NCI-H69 (cell line): ENCODE data around the gene GPRC5C.
A peak's percentile ranks its signal among the peaks of the same experiment; 100 is the strongest.

Source experiments
- DNase-seq: peaks from one replicate; lab custom pipeline; 2025; lab: John Stamatoyannopoulos, UW

Gene GPRC5C

DNA sequence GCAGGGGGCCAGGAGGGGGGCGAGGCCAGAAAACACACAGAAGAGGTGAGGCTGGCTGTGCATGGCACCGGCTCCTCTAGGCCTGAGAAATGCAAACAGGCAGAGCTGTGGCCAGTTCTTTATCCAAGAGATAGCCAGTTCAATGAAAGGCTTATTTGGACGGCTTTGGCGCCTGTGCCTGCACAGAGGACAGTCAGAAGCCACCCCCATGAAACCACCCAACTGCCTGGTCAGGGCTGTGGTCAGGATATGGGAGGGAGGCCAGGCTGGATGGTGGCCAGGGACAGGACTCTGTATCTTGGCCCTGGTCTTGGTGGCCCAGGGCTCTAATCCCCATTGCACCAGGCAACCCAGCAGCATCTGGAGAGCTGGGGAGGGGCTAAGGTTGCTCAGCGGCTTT is 24.5 kb upstream of the GPRC5C start:
- DNase-seq = no peak

DNA sequence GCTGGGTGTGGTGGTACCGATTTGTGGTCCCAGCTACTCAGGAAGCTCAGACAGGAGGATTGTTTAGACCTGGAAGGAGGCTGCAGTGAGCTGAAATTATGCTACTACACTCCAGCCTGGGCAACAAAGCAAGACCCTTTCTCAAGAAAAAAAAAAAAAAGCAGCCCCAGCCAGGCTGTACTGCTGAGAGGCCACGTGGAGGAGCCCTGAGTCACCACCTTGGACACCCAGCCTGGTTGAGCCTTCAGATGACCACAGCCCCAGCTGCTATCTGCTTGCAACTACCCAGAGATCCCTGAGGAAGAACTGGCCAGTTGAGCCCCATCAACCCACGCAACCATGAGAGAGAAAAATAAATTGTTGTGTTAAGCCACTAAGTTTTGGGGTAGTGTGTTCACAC is 23.6 kb upstream of the GPRC5C start:
- peak; percentile 62 for DNase-seq

DNA sequence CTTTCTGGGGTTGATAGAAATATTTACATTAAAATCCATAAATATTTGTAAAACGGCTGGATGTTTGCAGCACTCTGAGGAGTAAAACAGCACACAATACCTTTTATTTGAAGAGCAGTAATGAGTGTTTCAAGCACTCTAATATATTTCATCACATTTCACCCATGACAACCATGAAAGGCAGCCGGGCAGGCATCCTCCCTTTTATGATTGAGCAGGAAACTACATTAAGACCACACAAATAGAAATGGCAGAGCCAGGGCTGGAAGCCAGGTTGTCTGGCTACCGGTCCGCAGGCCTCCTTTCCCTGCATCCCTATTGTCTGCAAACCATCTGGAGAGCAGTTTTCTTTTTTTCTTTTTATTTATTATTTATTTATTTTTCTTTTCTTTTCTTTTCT is 23.1 kb upstream of the GPRC5C start:
- peak; percentile 97 for DNase-seq

DNA sequence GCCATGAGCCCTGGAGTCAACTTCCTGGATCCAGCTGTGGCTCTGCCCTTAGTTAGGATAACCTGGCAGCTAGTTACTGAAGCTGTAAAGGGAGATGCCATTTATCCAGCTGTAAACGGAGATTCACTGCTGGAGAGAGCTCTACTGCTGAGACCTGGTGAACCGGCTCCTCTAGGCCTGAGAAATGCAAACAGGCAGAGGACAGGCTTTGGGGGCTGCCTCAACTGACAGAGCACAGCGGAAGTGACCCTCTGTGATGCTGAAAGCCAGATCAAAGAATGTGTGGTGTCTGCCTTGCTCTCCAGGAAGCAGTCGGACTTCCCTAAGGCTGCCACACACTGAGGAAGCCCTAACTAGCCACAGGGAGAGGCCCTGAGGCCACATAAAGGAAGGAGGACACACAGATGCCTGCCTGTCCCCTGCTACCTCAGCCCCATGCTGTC is 21.9 kb upstream of the GPRC5C start:
- peak; percentile 74 for DNase-seq

DNA sequence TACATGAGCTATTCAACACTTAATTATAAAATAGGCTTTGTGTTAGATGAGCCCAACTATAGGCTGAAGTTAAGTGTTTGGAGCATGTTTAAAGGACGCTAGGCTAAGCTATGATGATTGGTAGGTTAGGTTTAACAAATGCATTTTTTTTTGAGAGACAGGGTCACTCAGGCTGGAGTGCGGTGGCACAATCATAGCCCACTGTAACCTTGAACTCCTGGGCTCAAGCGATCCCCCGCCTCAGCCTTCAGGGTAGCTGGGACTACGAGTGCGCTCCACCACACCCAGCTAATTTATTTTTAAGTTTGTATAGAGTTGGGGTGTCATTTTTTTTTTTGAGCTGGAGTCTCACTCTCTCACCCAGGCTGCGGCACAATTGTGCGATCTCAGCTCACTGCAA is 19.3 kb upstream of the GPRC5C start:
- DNase-seq = no peak

DNA sequence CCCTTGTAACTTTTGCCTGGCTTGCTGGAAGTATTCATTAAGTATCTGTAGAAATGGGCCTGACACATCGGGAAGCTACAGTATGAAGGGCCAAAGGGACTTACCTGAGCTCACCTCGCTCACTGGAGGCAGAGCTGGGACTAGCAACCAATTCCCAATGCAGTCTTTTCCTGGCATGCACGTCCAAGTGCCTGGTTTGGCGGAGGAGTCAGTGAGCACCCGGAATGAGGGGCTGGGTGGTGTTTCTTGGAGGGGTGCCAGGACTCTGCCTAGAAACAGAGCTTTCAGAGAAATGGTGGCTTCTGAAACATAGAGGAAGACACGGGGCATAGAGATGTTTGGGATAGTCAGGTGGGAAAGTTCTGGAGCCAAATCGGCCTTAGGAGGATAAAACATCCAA is 18.4 kb upstream of the GPRC5C start:
- no peak for DNase-seq

DNA sequence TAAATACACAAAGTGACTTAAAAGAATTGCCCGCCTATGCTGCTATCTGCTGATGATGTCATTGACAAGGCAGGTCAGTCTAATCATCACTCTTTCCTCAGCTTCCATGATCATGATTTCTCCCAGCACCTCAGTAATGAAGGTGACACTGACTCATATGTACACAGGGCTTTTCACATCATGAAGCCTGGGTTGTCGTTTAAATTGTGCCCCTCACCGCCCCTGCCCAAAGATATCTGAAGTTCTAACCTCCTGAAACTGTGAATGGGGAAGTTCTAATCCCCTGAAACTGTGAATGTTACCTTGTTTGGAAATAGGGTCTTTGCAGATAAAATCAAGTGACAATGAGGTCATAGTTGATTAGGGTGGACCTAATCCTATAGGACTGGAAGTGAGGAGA is 17.4 kb upstream of the GPRC5C start:
- DNase-seq = no peak

DNA sequence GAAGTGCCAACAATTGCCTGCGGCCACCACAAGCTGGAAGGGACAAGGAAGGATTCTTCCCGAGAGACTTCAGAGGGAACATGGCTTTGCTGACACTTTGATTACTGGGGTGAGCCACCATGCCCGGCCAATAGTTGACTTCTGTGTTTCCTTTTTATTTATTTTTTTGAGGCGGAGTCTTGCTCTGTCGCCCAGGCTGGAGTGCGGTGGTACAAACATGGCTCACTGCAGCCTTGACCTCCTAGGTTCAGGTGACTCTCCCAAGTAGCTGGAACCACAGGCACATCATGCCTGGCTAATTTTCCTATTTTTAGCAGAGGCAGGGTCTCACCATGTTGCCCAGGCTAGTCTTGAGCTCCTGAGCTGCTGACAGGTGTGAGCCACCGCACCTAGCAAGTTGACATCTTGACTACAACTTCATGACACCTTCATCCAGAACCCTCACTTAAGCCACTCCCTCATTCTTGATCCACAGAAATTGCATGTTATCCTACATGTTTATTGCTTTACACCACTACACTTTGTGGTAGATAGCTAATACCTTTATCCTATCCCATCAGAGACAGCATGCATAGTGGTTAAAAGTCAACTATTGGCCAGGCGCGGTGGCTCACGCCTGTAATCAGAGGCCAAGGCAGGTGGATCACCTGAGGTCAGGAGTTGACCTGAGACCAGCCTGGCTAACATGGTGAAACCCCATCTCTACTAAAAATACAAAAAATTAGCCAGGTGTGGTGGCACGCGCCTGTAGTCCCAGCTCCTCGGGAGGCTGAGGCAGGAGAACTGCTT is 16.1 kb upstream of the GPRC5C start:
- DNase-seq = no peak

DNA sequence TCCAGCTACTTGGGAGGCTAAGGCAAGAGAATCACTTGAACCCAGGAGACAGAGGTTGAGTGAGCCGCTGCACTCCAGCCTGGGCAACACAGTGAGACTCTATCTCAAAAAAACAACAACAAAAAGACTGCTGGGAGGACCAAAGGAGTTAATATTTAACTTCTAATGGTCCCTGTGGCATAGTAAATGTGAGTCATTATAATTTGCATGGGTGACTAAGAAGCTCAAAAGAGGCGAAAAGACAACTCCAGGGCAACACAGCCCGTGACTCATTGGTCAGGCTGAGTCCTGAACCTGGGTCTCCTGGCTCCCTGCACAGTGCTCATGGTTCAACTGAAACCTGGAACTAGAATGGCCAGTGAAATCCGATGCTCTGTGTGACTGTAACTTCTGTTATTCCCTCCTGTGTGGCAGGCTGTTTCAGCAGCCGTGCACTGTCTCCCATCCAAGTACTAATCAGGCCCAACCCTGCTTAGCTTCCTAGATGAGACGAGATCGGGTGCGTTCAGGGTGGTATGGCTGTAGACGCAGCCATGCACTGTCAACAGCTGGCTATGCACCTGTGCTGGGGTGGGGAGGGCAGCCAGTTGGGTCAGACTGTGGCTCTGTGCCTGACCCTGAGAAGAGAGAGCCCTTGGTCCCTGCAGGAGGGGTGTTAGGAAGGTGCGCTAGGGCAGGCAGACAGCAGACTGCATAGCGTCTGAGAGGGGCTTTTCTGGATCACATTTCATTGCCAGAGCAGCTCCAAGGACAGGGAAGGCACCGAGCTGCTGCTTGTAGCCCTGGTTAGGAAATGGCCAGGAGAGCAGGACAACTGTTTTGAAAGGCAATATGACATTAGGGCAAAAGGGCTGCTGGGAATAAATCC is 14.5 kb upstream of the GPRC5C start:
- DNase-seq = peak; percentile 39

DNA sequence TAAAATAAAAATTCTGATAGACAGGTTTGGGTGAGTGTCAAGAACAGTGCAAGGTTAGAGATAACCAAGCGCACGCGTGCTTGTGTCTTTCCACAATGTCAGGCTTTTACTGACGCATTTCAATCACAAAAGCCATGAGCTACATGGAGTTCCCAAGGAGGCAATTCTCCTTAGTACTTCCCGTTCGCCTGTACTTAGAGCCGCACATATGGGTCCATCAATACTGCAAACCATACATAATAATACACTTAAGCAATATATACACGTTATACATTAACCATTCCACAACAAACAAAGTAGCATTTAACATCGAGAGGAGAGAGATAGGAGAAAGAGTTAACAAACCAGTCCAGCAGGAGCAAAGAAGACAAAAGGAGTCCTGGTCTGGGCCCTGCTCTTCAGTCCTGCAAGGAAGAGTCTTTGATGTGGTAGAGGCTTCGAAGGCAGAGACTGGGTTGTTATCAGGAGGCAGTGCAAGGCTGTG is 11.9 kb upstream of the GPRC5C start:
- no peak for DNase-seq

DNA sequence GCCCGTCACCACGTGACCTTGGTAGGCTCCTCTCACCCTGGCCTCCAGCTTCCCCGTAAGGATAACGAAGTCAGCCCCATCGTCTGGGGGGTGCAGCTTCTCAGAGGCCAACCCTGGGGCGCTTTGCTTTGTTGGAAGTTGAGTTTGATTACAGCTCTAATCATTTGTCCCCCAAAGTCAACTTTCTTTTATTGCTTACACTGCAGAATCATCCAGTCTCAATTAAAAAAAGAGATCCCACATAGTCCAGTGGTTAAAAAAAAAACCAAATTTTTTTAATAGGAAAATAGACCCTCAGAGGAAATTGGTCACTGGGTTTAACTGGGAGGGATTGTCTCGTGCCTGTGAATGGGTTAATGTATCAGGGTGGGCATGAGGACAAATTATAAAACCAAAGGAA is 7.8 kb upstream of the GPRC5C start:
- DNase-seq = no peak

DNA sequence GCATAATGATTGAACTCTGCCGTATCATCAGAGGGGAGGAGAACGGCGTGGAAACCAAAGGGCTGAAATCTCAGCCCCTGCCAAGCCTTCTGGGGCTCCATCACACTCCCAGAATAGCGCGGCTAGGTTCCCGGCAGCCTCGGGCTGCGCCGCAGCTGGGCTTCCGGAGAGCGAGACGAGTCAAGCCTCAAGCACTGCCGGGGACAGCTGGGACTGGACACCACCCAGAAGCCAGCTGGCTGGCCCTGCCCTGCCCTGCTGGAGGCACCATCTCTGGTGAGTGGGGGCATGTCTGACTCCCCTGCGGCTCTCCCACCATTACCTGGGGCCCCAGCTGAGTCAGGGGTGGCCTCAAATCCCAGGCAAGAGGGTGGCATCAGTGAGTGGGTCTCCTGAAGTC is 7.2 kb upstream of the GPRC5C start:
- DNase-seq = no peak

DNA sequence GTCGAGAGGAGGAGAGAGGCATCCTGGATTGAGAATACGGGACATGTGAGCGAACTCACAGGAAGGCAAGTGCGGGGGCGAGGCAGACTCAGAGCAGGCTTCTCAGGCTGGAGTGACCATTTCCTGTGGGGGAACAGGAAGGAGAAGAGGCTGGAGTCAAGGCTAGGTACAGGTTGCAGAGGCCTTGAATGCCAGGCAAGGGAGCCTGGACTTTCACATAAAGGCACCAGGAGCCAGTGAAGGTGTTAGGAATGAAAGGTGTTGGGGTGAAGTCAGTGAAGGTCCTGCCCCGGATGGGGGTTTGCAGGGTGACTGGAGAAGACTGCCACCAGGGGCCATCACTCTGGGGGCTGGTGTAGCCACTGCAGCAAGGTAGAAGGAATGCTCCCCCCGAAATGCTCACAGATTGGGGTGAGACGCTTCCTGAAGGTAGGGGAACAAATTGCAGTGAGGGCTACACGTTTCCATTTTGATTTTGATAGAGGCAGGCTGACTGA is 5.3 kb upstream of the GPRC5C start:
- DNase-seq = no peak

DNA sequence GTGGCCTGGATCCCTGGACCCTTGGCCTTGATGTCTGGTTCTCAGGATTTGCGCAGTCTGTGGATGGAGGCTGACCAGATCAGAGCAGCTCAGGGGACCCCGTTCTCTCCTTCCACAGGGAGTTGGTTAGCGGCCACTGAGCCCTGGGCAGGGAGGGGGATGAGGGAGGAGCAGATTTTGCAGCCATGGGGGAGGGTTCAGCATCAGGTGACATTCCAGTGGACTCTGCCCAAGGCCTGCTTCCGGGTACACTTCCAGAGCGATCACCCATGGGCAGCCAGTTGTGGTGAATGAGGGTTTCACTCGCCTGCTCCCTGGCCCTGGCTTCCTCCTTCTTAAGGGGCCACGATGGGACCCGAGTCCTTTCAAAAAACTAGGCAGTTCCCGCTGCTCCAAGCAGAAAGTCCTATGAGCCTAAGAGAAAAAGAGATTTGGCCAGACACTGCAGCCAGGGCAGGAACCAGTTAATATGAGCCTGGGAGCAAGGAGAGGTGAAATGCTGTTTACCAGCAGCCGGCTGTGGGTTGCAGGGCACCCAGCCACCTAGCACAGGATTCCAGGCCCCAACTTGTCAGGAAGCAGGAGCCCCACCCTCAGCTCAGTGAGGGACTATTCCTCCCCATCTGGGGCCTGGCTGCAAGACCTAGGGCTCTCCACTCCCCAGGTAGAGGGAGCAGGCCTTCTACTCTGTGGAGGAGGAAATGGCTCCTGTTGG is 4.7 kb upstream of the GPRC5C start:
- DNase-seq = peak; percentile 55

DNA sequence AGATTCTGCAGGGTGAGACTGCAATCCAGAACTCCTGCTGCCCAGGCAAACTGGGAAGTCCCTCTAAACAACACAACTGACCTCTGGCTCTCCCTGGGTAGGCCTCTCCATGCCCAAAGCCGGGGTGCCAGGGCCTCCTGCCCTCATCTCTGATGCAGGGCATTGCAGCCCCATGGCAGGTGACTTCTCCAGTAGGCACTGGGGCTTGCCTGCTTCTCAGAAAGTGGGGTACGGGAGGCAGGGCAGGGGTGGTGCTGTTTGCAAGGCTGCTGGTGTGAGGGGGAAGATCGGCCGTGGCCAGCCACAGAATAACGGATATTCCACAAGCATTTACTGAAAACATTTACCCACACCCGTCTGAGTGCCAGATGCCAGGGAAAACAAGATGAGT is 4.1 kb upstream of the GPRC5C start:
- DNase-seq = no peak

DNA sequence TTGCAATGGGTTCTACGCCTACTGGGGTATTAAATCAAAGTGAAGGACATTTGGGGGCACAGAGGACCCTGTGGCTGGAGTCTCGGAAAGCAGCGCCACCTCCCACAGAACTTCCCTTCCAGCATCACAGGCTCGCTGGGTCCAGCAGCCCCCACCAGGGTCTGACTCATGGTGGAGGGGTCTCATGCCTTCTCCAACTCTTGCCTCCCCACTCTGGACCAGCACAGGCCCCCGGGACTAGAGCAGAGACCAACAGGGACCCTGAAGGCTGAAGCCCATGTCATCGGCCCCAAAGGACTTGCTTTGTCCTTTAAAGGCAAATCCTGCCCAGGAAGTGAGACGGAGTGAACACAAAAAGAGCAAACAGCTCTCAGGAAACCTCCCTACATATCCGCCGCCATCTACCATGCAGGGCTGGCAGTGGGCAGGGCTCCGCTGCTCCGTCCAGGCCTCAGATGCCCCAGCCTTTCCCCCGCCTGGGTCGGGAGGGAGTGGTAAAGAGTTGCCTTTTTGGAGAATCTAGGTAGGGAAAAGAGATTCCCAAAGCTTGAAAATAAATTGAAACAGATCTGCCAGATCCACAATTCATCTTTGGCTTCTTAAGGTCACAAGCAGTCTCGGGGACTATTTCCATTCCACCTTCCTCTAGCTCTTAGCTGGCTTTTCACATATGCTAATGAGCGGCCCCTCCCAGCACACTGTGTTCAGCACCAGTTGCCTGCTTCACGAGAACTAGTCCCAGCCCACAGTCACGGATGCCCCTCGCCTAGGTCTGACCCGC is 2.1 kb upstream of the GPRC5C start:
- peak; percentile 66 for DNase-seq

DNA sequence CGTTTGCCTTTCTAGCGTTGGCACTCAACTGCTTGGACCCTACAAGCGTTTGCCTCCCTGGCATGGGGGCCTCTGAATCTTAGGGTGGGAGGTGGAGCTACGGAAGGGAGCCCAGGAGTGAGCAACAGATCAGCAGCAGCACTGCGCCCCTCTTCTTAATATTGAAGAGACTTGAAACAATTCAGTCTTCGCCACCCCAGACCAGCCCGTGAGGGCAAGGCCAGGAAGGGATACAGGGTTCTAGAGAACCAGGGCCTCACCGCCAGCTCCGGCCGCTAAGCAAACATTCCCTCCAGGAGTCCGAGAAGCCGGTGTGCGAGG is 1.5 kb upstream of the GPRC5C start:
- DNase-seq = no peak

DNA sequence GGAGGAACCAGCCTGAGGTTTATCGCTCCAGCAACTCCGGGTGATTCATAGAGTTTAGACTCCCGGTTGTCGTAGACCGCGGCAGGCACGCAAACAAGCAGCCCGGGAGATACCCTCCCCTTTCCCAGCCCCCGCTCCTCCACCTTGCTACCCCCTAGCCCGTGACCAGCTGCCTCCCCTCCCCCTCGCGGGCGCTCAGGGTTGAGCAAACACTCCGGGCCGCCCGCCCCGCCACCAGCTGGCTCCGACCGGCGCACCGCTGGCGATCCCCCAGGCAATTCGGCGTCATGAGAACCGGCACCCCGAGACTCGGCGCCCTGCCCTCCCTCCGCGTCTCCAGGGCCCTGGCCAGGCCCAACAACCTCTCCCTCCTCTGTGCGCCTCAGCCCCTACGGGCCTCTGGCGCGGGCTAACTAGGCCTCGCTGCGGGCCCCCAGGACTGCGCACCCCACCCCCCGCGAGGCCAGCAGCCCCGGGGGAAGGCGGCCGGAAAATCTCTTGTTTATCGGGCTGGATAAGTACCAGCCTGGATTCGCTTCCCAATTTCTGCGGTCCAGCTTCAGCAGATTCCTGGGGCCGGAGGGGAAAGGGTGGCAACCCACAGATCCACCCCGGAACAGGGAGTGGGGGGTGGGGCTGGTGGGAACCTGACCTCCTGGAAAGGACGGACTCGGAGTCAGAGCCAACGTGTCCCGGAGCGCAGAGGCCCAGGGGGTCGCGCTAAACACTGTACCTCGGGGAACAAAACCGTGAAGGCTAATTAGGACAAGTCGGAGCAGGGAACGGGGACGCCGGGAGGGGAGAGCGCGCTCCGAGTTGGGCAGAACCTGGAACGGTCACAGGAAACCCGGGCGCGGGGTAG is 951 bp upstream of the GPRC5C start:
- peak; percentile 98 for DNase-seq

DNA sequence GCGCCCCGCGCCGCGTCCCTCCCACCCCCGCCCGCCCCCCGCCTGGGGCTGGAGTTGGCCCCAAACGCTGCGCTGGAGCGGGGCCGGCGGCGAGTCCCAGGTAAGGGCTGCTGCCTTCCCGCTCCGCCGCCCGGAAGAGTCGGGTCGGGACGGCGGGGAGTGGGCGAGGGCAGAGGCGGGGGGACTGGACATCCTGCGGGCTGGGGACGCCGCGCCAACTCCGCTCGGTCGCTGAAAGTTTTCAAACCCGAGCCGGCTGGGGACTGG is 469 bp downstream of the GPRC5C start:
- peak; percentile 71 for DNase-seq

DNA sequence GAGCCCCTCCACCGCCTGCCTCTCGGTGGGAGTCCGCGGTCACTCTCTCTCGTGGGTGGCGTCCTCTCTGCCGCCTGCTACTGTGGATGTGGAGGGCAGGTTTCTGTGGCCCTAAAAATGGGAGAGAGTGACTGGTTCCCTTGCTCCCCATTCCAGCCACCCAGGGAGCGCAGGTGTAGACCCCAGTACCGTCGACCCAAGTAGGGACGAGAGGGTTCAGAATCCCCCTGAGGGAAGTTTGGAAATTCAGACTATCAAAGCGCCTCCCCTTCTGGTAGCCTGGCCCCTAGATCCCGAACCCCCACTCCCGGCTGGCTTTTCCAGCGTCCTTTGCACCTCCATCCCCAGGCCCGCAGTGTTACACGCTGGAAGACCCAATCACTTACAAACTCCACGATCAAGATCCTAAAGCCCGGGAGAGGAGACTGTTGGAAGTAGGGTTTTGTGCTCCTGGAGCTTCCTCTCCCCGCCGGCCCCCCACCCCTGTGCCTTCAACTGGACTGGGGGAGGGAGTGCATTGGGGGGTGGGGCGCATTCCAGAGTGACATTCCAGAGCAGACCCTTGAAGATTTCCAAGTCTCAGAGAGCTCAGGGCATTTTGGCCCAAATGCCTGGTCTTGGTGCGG is 991 bp downstream of the GPRC5C start:
- DNase-seq = no peak
